Spinal cord (tissue), 4 donors: ENCODE data around the gene KANSL1L. TPM values are rescaled to one million over a fixed set of nuclear protein-coding genes. Genes with fewer than 3 reads are reported as not detected.

Experiments
- polyA plus RNA-seq, 2 donors: library from polyadenylated mRNA; unstranded; fragments of 120-200 nt; gene quantifications; one replicate each; pipeline ENCODE4 v1.2.1, GENCODE V29; 2013; ENCODE audit not compliant: insufficient read length in 2 of 2
- total RNA-seq, 2 donors: library from RNA; depleted of rRNA in 1 of 2; stranded (reverse); fragments of 120-200 nt in 1 of 2; fragments of >200 nt in 1 of 2; gene quantifications; one replicate each; pipeline versions ENCODE4 v1.2.3 to v1.2.4, GENCODE V29; 2013 to 2014

Gene KANSL1L
- total and polyA plus RNA-seq, 4 donors, result 23.1 to 69.6 (median 35.4) TPM

Other genes with a start within 250 kb of the KANSL1L start
- gene RPE, start 168.8 kb downstream of the KANSL1L start, total RNA-seq, result 10 to 100 TPM; 57.6 to 68.0 TPM
- gene RPE, start 168.8 kb downstream of the KANSL1L start, polyA plus RNA-seq, result 10 to 100 TPM; 33.4 to 37.5 TPM
- gene ACADL, start 54.0 kb upstream of the KANSL1L start, total RNA-seq, result 1 to 10 TPM; 4.8 to 5.8 TPM
- 1 to 10 TPM; 3.1 to 3.3 TPM for gene ACADL, start 54.0 kb upstream of the KANSL1L start, polyA plus RNA-seq
- gene MYL1, start 143.8 kb upstream of the KANSL1L start, total RNA-seq, result 1 to 10 TPM; 3.3 to 3.6 TPM
- 10 to 100 TPM in 1 of 2 donors, 1 to 10 TPM in 1; 1.2 to 11.8 TPM for gene MYL1, start 143.8 kb upstream of the KANSL1L start, polyA plus RNA-seq